Medulla oblongata (tissue), 1 donor: Measurements from ENCODE around the gene HNF1B.

ENCODE experiments used
- DNase-seq: peaks from one replicate; pipeline ENCODE4 v3.0.0-alpha.2; 2015; ENCODE audit errors: extremely low spot score

HNF1B gene

GRCh38 chr17:37736428-37736827, 8.4 kb downstream of the HNF1B start:
- DNase-seq = no peak

- no peak for DNase-seq
Measured at GRCh38 chr17:37735165-37735564, 9.7 kb downstream of the HNF1B start.

GRCh38 chr17:37732316-37732715, 12.5 kb downstream of the HNF1B start:
- DNase-seq = no peak

GRCh38 chr17:37731056-37731455, 13.8 kb downstream of the HNF1B start:
- DNase-seq = no peak

- DNase-seq = no peak
Measured at GRCh38 chr17:37729905-37730304, 15.0 kb downstream of the HNF1B start.

- no peak for DNase-seq
Measured at GRCh38 chr17:37726891-37727675, 17.8 kb downstream of the HNF1B start.

GRCh38 chr17:37726248-37726647, 18.6 kb downstream of the HNF1B start:
- no peak for DNase-seq

GRCh38 chr17:37725601-37726146, 19.2 kb downstream of the HNF1B start:
- no peak for DNase-seq

GRCh38 chr17:37725021-37725595, 19.8 kb downstream of the HNF1B start:
- DNase-seq = no peak

GRCh38 chr17:37720989-37721388, 23.9 kb downstream of the HNF1B start:
- DNase-seq = no peak

GRCh38 chr17:37719866-37720265, 25.0 kb downstream of the HNF1B start:
- no peak for DNase-seq

- DNase-seq = no peak
Measured at GRCh38 chr17:37718324-37719048, 26.4 kb downstream of the HNF1B start.

- DNase-seq = no peak
Measured at GRCh38 chr17:37717627-37718323, 27.1 kb downstream of the HNF1B start.

GRCh38 chr17:37714897-37715296, 30.0 kb downstream of the HNF1B start:
- no peak for DNase-seq

- no peak for DNase-seq
Measured at GRCh38 chr17:37713624-37714023, 31.2 kb downstream of the HNF1B start.

- DNase-seq = no peak
Measured at GRCh38 chr17:37713028-37713431, 31.8 kb downstream of the HNF1B start.

GRCh38 chr17:37711113-37711512, 33.7 kb downstream of the HNF1B start:
- DNase-seq = no peak

GRCh38 chr17:37710344-37710886, 34.4 kb downstream of the HNF1B start:
- DNase-seq = no peak

- no peak for DNase-seq
Measured at GRCh38 chr17:37708616-37709212, 36.1 kb downstream of the HNF1B start.

- no peak for DNase-seq
Measured at GRCh38 chr17:37708008-37708615, 36.7 kb downstream of the HNF1B start.

- DNase-seq = no peak
Measured at GRCh38 chr17:37706446-37706845, 38.4 kb downstream of the HNF1B start.
